Ovary (tissue), 3 donors: Measurements from ENCODE around the gene CPED1.

Experiments used
- CTCF ChIP-seq, 3 donors: fragments of 450-650 bp in 2 of 3; fragments of 200-600 bp in 1 of 3; IDR thresholded peaks; one replicate each; pipeline versions ENCODE4 v1.5.1 to v1.8.0; 2016 to 2022; ENCODE audit warnings: antibody characterized with exemption in 3 of 3, mild to moderate bottlenecking in 1 of 3
- EP300 ChIP-seq: sonication (generic); formaldehyde crosslinking; IDR thresholded peaks from one replicate; pipeline ENCODE4 v1.6.1; 2017; ENCODE audit warnings: antibody characterized with exemption
- POLR2A ChIP-seq: fragments of 450-650 bp; IDR thresholded peaks from one replicate; pipeline ENCODE4 v1.6.1; 2017; ENCODE audit warnings: antibody characterized with exemption, mild to moderate bottlenecking, moderate library complexity
- donor health status: DM: no; HTN: no; CAD: no.

GRCh38 chr7:121101621-121102020, 113.1 kb downstream of the CPED1 start:
- TF ChIP-seq EP300 (no peak), CTCF (IDR thresholded peaks at IDR 0.05) (no peak), POLR2A (no peak)
